Kidney (tissue), 14 donors: Measurements from ENCODE around the gene ATP11C. TPM values are rescaled to one million over a fixed set of nuclear protein-coding genes. Genes with fewer than 3 reads are reported as not detected.

Experiments
- DNase-seq, 5 donors: peaks; one replicate each; pipeline ENCODE4 v3.0.0-alpha.2; 2013 to 2020
- FAIRE-seq: peaks from 2 replicates; lab custom pipeline; 2012; peaks lifted over from hg19 to GRCh38; lab: Jason Lieb, UNC
- H3K27ac ChIP-seq, 2 donors: one replicate each; pipeline ENCODE4 v1.7.0; 2013; ENCODE audit warnings: low read depth in 2 of 2, low read length in 2 of 2, inconsistent platforms in 1 of 2
- H3K27me3 ChIP-seq: one replicate; pipeline ENCODE4 v1.7.1; 2013; ENCODE audit warnings: low read length, inconsistent platforms; ENCODE audit not compliant: control insufficient read depth, insufficient read depth
- H3K36me3 ChIP-seq, 3 donors: one replicate each; pipeline versions ENCODE4 v1.7.0 to v1.7.1; 2013; ENCODE audit warnings: low read length in 3 of 3, control low read depth in 1 of 3, inconsistent platforms in 1 of 3; ENCODE audit not compliant: insufficient read depth in 3 of 3, control insufficient read depth in 2 of 3
- H3K4me1 ChIP-seq, 3 donors: one replicate each; pipeline versions ENCODE4 v1.7.0 to v1.7.1; 2013; ENCODE audit warnings: low read length in 3 of 3, inconsistent platforms in 1 of 3, low read depth in 1 of 3; ENCODE audit not compliant: control insufficient read depth in 2 of 3, insufficient read depth in 2 of 3
- H3K4me3 ChIP-seq, 3 donors: one replicate each; pipeline versions ENCODE4 v1.7.0 to v1.8.1; 2013; ENCODE audit warnings: low read length in 3 of 3, control low read depth in 1 of 3, inconsistent platforms in 1 of 3
- H3K9ac ChIP-seq, 3 donors: one replicate each; pipeline versions ENCODE4 v1.7.0 to v1.7.1; 2013; ENCODE audit warnings: low read length in 3 of 3, control low read depth in 1 of 3, inconsistent platforms in 1 of 3
- H3K9me3 ChIP-seq, 3 donors: one replicate each; pipeline versions ENCODE4 v1.7.0 to v1.7.1; 2013; ENCODE audit warnings: low read length in 3 of 3, control low read depth in 1 of 3, inconsistent platforms in 1 of 3; ENCODE audit not compliant: control insufficient read depth in 2 of 3, insufficient read depth in 1 of 3
- intact Hi-C: fragments of 100-400 bp; cut with DNase I; formaldehyde crosslinking; loops from one replicate; pipeline ENCODE4 v1.11.1; 2022
- polyA plus RNA-seq: library from polyadenylated mRNA; stranded (reverse); fragments of 350-450 nt; fragmentation: Illumina TruSeq; extraction: RNeasy Lipid Tissue Mini Kit (QIAGEN cat#74804); gene quantifications from one replicate; pipeline ENCODE4 v1.2.3, GENCODE V29; 2014; ENCODE audit warnings: low read depth, low replicate concordance; ENCODE audit not compliant: insufficient read depth
- total RNA-seq: library from RNA; stranded (reverse); fragmentation: NEBNext Ultra II Directional; extraction: Animal tissue kit (Norgen Biotek cat#: 25700); gene quantifications from one replicate; pipeline ENCODE4 v1.2.1, GENCODE V29; 2021
- TF ChIP-seq, protein P1 (sequence below): IDR thresholded peaks from 3 replicates; pipeline ENCODE4 v1.5.1; 2012; ENCODE audit warnings: mild to moderate bottlenecking, moderate library complexity, borderline replicate concordance; ENCODE audit not compliant: insufficient read depth; ENCODE audit errors: extremely low read depth
- donor health status: control.
- donor health status: control.
- donor health status: control.
- donor health status: control.
- donor health status: control.
- donor health status: DM: yes; HTN: yes; CAD: no.
- donor health status: Normal renal cell carcinoma (clear cell type).

ATP11C gene
- total and polyA plus RNA-seq, 2 donors from 2014 or later = 10.1 to 23.9 TPM

DNA sequence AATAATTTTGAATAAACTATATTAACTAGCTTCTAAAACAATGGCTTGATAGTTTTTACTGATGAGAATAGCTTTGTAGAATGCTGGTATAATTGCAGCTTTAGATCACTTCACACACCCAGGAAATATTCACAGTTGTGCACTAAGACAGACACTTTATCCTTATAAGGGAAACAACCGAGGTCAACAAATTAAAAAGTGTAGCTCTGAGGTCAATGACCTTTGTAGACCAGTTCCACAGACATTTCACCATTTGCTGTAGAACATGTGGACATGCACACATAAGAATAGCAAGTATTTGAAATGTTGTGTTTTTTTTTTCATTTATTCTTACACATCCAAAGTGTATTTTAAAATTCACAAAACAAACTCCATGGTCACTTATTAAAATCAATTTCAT is 148.9 kb downstream of the ATP11C start:
- no peak for FAIRE-seq

DNA sequence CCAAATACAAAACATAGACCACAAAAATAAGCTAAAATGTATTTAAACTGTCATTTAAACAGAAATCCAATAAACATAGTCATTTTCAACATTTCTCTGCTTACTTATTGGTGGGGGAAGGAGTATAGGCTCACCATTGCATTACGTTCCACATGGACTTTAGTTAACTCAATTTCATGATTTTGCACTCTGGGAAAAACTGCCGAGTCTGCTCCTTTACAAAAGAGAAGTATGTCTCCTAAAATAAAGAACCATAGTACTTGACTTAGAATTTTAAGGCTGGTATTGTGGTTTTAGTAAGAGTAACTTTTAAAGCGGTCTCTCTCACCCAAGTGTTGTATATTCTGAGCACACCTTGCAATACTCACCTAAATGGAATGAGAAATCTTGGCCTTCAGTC is 149.8 kb downstream of the ATP11C start:
- H3K9me3 ChIP-seq = no peaks in the 10 kb centered on the region
- no peak overlapping the region for H3K9ac ChIP-seq
- FAIRE-seq (no peak), DNase-seq (no peak)
- TF ChIP-seq, protein P1, sequence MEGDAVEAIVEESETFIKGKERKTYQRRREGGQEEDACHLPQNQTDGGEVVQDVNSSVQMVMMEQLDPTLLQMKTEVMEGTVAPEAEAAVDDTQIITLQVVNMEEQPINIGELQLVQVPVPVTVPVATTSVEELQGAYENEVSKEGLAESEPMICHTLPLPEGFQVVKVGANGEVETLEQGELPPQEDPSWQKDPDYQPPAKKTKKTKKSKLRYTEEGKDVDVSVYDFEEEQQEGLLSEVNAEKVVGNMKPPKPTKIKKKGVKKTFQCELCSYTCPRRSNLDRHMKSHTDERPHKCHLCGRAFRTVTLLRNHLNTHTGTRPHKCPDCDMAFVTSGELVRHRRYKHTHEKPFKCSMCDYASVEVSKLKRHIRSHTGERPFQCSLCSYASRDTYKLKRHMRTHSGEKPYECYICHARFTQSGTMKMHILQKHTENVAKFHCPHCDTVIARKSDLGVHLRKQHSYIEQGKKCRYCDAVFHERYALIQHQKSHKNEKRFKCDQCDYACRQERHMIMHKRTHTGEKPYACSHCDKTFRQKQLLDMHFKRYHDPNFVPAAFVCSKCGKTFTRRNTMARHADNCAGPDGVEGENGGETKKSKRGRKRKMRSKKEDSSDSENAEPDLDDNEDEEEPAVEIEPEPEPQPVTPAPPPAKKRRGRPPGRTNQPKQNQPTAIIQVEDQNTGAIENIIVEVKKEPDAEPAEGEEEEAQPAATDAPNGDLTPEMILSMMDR = no peak
- intact Hi-C loops = no loop called here
- no peaks in the 10 kb centered on the region for H3K27me3 ChIP-seq
- H3K4me1 ChIP-seq = no peaks in the 10 kb centered on the region
- H3K36me3 ChIP-seq = peaks cover 0 to 8% (median 0%) of the 10 kb centered on the region in 3 donors
- no peak overlapping the region for H3K27ac ChIP-seq
- H3K4me3 ChIP-seq = no peak overlapping the region

More for the DNA sequence above, 148.9 kb downstream of the ATP11C start:
- TF ChIP-seq, protein P1 = no peak
- no peaks in the 10 kb centered on the region for H3K27me3 ChIP-seq
- peaks cover 0 to 12% (median 0%) of the 10 kb centered on the region in 3 donors for H3K36me3 ChIP-seq
- no peak overlapping the region for H3K27ac ChIP-seq
- DNase-seq = no peak
- intact Hi-C loops = no loop called here
- no peaks in the 10 kb centered on the region for H3K4me1 ChIP-seq
- no peak overlapping the region for H3K9ac ChIP-seq
- H3K4me3 ChIP-seq = no peak overlapping the region
- no peaks in the 10 kb centered on the region for H3K9me3 ChIP-seq

DNA sequence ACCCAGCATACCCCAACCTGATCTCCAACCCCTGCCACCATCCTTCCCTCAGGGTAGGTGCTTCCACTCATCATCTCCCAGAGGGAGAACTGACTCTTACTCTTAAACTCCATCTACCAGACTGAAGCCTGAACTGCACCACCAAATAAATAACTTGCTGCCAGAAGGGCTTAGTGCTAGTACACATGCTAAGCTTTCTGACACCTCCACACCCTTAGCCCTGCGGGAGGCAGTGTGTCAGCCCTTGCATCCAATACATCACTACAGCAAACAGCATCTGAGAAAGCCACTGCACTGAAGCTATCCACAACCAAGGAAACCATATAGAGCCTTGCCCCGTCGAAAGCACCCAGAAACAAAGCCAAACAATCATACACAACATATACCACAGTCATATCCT is 156.3 kb downstream of the ATP11C start:
- Histone ChIP-seq H3K27me3 (no peaks in the 10 kb centered on the region), H3K4me1 (no peaks in the 10 kb centered on the region), H3K36me3 (no peaks in the 10 kb centered on the region), H3K9me3 (no peaks in the 10 kb centered on the region), H3K9ac (no peak overlapping the region), H3K4me3 (no peak overlapping the region), H3K27ac (no peak overlapping the region)
- FAIRE-seq (no peak), DNase-seq (no peak)
- intact Hi-C loops = no loop called here
- TF ChIP-seq, protein P1 = no peak

DNA sequence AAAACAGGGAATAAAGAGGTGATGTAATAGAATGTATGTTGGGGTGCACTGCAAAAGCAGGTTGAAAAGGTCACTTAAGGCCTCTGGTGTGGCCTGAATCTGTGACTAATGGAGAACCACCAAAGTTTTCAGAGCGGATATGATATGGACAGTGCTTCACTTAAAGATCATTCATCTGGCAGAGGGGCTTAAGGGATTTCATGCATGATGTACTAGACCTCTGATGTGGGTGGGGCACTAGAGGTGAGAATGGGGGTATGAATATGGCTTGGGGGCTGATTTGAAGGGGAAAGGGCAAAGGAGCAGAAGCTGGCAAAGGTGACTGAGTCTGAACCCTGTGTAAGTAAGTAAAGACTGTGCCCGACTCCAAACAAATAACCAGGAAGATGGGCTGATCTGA is 162.5 kb downstream of the ATP11C start:
- TF ChIP-seq, protein P1 = no peak
- Histone ChIP-seq H3K27ac (no peak overlapping the region), H3K4me3 (no peak overlapping the region), H3K9me3 (no peaks in the 10 kb centered on the region), H3K36me3 (peaks cover 0 to 2% (median 0%) of the 10 kb centered on the region in 3 donors), H3K27me3 (no peaks in the 10 kb centered on the region), H3K9ac (no peak overlapping the region), H3K4me1 (no peaks in the 10 kb centered on the region)
- FAIRE-seq (no peak), DNase-seq (no peak)
- intact Hi-C loops = no loop called here
